Measurements from ENCODE around the gene POLR1F. TPM values are rescaled to one million over a fixed set of nuclear protein-coding genes. Genes with fewer than 3 reads are reported as not detected.

POLR1F gene
- total and polyA plus RNA-seq, 4 donors = 5.7 to 16.4 (median 8.8) TPM

- Histone ChIP-seq H3K27me3 (ENCODE audit: control insufficient read depth in 3 of 3, insufficient read depth in 3 of 3, low read length in 2 of 3) (no peaks in the 10 kb centered on the region), H3K4me1 (ENCODE audit: control insufficient read depth in 5 of 5, insufficient read depth in 5 of 5, low read length in 5 of 5) (no peaks in the 10 kb centered on the region), H3K9ac (ENCODE audit: insufficient read depth in 1 of 2, low read length in 2 of 2) (no peak overlapping the region), H3K36me3 (ENCODE audit: control insufficient read depth in 4 of 4, insufficient read depth in 4 of 4, low read length in 4 of 4) (no peaks in the 10 kb centered on the region), H3K27ac (ENCODE audit: low read depth in 1 of 2, low read length in 1 of 2) (no peak overlapping the region), H3K4me3 (no peak overlapping the region), H3K9me3 (ENCODE audit: control insufficient read depth in 4 of 4, insufficient read depth in 3 of 4, low read length in 3 of 4) (no peaks in the 10 kb centered on the region)
- WGBS, 2 donors = 32 to 51% methylated on average over 4 of the region's 4 CpGs
- TF ChIP-seq CTCF (IDR thresholded peaks at IDR 0.05; ENCODE audit: control extremely low read depth, extremely low read depth) = no peak
- DNase-seq = peak in 2 of 3 donors; percentile 6 to 11
- no peak for ATAC-seq (ENCODE audit: insufficient read depth, low FRiP score)
Measured at GRCh38 chr7:19663816-19664462, 44.9 kb downstream of the POLR1F start.

GRCh38 chr7:19648791-19649190 lies 60.0 kb downstream of the POLR1F start:
- ATAC-seq (ENCODE audit: insufficient read depth, low FRiP score) (no peak), DNase-seq (no peak)
- Histone ChIP-seq H3K4me1 (ENCODE audit: control insufficient read depth in 5 of 5, insufficient read depth in 5 of 5, low read length in 5 of 5) (no peaks in the 10 kb centered on the region), H3K27me3 (ENCODE audit: control insufficient read depth in 3 of 3, insufficient read depth in 3 of 3, low read length in 2 of 3) (no peaks in the 10 kb centered on the region), H3K9me3 (ENCODE audit: control insufficient read depth in 4 of 4, insufficient read depth in 3 of 4, low read length in 3 of 4) (peaks cover 0 to 9% (median under 1%) of the 10 kb centered on the region in 4 donors), H3K9ac (ENCODE audit: insufficient read depth in 1 of 2, low read length in 2 of 2) (no peak overlapping the region), H3K36me3 (ENCODE audit: control insufficient read depth in 4 of 4, insufficient read depth in 4 of 4, low read length in 4 of 4) (no peaks in the 10 kb centered on the region), H3K27ac (ENCODE audit: low read depth in 1 of 2, low read length in 1 of 2) (no peak overlapping the region), H3K4me3 (no peak overlapping the region)
- WGBS, 2 donors = 76 to 83% methylated on average over 2 of the region's 2 CpGs
- TF ChIP-seq CTCF (IDR thresholded peaks at IDR 0.05; ENCODE audit: control extremely low read depth, extremely low read depth) = no peak

Small RNA genes lying within 50 kb of the gene (small RNA-seq; reads per million reads assigned to genes)
- gene MIR3146 (ENCODE audit: low replicate concordance) = not detected

Other genes starting within 250 kb of the POLR1F start
- gene TMEM196, start 64.6 kb upstream of the POLR1F start, total RNA-seq = under 1 TPM in 1 of 2 donors, not detected in 1; 0.06 TPM
- not detected for gene TMEM196, start 64.6 kb upstream of the POLR1F start, polyA plus RNA-seq

Measured in lung (tissue), 13 donors.